ENCODE measurements around the gene HAUS5.
A peak's percentile ranks its signal among the peaks of the same experiment; 100 is the strongest.
"Not testable (repeated sequence)": the region's sequence is repeated elsewhere in the genome, so short reads cannot be mapped to it uniquely, and the experiment has no call there.

Gene HAUS5

DNA sequence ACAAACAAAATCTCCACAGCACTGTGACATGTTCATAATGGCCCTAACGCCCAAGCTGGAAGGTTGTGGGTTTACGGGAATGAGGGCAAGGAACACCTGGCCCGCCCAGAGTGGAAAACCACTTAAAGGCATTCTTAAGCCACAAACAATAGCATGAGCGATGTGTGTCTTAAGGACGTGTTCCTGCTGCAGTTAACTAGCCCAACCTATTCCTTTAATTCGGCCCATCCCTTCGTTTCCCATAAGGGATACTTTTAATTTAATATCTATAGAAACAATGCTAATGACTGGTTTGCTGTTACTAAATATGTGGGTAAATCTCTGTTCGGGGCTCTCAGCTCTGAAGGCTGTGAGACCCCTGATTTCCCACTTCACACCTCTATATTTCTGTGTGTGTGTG is 5.4 kb upstream of the HAUS5 start:
- not testable (repeated sequence) for DNase-seq (ENCODE audit: low read depth in 1 of 2, low spot score in 1 of 2)

DNA sequence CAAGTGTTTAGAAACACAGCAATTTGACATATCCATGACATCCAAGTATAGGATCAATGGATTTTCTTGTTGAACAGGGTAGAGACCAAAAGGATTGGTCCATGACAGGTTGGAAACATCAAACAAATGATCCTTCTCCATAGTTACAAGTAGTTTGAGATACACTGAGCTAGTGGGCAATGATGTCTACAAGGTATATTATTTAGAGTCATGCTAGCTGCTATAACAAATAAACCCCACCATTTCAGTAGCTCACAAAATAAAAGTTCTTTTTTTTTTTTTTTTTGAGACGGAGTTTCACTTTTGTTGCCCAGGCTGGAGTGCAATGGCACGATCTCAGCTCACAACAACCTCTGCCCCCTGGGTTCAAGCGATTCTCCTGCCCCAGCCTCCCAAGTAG is 4.9 kb upstream of the HAUS5 start:
- no peak for DNase-seq (ENCODE audit: low read depth in 1 of 2, low spot score in 1 of 2)

DNA sequence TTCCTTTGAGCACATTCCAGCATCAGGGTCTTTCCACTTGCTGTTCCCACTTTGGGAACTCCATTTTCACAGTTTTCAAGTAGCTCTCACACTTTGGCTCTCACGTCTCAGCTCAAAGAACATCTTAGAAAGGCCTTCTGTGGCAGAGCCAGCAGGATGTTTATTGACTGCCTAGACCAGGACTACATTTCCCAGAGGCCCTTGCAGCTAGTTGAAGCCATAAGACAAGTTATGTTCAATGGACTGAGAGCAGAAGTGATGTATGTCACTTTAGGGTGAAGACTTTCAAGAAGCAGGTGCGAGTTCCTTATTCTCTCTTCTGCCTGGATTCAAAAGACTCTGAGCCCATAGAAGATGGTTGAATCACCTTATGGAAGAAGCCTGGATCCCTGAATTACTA is 4.3 kb upstream of the HAUS5 start:
- no peak for DNase-seq (ENCODE audit: low read depth in 1 of 2, low spot score in 1 of 2)

DNA sequence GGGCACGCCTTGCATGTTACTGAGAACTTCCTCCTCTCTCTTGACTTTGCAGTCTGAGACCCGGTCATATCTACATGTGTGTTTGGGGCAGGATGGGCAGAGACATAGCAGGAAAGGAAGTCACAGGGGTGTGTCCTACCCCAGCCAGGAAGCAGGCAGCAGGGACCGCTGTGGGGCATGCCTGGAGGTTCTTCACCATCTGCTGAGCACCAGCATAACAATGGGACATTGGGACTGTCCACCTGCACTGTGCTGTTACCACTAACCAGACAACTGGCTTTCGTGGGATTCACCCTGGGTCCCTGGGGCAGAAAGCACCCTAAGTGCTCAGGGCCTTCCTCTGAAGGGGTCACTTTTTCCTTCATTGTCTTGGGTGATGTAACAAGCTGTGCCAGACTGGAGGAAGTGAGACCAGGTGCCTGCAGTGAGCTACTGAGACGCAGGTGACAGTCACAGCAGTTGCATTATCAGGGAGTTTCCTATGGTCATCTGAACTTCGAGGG is 2.6 kb upstream of the HAUS5 start:
- no peak for DNase-seq (ENCODE audit: low read depth in 1 of 2, low spot score in 1 of 2)

DNA sequence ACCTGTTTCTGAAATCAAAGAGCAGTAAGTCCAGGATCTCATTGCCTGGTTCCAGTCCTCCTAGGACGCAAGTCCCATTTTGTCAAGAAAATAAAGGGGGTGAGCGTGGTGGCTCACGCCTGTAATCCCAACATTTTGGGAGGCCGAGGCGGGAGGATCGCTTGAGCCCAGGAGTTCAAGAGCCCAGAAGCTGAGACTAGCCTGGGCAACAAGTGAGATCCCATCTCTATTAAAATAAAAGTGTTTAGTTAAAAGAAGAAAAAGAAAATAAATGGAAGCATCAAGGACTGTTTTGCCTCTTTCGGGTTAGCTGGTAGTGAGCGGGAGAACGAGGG is 344 bp upstream of the HAUS5 start:
- no peak for DNase-seq (ENCODE audit: low read depth in 1 of 2, low spot score in 1 of 2)

DNA sequence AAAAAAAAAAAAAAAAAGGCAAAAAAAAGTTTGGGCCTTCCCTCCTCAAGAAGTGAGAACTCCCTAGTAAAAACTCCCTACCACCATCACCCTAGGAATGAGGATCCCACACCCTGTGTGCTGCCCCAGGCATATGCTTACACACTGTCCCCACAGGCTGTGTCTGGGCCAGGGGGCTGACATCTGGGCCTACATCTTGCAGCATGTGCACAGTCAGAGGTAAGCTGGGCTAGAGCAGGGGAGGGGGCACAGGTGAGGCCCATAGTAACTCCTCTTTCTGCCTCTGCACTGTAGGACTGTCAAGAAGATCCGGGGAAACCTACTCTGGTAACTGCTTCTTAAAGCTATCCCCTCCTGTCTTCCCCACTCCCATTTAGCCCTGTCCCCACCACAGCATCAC is 1.0 kb downstream of the HAUS5 start:
- DNase-seq (ENCODE audit: low read depth in 1 of 2, low spot score in 1 of 2): no peak

DNA sequence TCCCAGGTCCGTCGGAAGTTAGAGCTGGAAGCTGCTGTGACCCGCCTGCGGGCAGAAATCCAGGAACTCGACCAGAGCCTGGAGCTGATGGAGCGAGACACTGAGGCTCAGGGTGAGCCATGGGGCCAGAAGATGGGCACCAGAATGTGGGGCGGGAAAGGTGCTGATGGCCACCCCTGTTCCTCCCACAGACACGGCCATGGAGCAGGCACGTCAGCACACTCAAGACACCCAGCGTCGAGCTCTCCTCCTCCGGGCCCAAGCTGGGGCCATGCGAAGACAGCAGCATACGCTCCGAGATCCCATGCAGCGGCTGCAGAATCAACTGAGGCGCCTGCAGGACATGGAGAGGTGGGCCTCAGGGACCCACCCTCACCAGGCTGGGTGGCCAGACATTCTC is 2.5 kb downstream of the HAUS5 start:
- no peak for DNase-seq (ENCODE audit: low read depth in 1 of 2, low spot score in 1 of 2)

DNA sequence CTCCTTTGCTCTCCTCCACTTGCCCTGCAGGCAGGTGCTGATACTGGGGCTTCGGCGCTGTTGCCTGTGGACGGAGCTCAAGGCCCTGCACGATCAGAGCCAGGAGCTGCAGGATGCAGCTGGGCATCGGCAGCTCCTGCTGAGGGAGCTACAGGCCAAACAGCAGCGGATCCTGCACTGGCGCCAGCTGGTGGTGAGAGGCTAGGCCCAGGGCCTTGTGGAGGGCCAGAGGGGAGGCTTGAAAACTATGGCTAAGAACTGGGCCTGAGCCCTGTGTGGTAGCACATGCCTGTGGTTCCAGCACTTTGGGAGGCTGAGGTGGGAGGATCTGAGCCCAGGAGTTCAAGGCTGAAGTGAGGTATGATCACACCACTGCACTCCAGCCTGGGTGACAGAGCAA is 6.3 kb downstream of the HAUS5 start:
- no peak for DNase-seq (ENCODE audit: low read depth in 1 of 2, low spot score in 1 of 2)

DNA sequence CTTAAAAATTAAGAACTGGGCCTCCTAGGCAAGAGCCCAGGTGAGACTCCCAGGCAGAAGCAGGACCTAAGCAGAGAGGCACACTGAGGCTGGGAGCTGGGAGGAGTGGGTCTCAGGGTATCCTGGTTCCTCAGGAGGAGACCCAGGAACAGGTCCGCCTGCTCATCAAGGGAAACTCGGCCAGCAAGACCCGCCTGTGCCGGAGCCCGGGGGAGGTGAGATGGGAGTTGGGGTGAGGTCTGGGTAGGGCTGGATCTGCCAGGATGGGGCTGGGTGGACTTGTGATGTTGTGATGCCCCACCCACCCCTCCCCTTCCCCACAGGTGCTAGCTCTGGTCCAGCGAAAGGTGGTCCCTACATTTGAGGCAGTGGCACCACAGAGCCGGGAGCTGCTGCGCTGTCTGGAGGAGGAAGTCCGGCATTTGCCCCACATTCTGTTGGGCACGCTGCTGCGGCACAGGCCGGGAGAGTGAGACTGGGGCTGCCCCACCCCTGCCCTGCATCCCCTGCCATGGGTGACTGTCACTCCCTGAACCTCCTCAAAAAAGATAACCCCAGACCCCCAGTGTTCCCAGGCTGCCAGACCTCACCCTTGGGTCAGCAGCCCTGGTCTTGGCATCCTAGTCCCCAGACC is 6.9 kb downstream of the HAUS5 start:
- no peak for DNase-seq (ENCODE audit: low read depth in 1 of 2, low spot score in 1 of 2)

DNA sequence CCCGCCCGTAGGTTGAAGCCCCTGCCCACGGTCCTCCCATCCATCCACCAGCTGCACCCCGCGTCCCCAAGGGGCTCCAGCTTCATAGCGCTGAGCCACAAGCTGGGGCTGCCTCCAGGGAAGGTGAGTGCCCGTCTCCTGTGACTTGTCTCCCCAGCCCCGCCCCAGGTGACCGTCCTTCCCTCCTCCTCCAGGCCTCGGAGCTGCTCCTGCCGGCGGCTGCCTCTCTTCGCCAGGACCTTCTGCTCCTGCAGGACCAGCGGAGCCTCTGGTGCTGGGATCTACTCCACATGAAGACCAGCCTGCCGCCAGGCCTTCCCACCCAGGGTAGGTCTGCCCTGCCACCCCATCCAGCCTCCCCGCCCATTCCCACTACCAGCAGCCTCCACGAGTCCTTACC is 7.5 kb downstream of the HAUS5 start:
- no peak for DNase-seq (ENCODE audit: low read depth in 1 of 2, low spot score in 1 of 2)

DNA sequence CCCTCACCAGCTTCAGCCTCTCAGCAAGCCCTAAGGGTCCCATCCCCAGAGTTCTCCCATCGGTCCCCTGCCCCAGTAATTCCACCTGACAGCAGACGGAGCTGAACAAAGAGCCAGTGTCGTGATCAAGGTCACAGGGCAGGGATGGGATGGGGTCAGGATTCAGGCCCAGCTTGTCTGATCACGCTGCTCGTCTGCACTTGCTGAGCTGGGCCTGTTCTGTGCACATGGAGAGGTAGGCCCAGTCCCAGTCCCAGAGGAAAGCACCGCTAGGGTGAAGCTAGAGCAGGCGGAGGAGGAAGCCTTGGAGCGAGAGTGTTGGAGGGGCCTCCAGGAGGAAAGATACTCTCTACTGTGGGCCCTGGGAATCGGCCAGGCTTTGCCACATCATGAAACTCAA is 9.2 kb downstream of the HAUS5 start:
- DNase-seq (ENCODE audit: low read depth in 1 of 2, low spot score in 1 of 2): no peak

DNA sequence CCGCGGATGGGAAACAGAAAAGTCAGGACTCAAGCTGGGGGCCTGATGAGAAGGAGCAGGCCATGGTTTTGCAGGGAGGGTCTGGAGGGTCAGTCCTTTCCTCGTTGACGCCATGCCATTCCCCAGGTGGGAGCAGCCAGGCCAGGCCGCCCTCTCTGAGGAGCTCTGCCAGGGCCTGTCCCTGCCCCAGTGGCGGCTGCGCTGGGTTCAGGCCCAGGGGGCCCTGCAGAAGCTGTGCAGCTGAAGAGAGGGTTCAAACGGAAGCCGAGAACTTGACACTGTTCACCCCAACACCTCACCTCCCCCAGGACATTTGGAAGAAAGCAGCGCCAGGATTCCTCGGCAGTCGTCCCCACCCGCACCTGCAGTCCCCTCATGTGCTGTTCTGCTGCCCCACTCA is 10.2 kb downstream of the HAUS5 start:
- no peak for DNase-seq (ENCODE audit: low read depth in 1 of 2, low spot score in 1 of 2)

DNA sequence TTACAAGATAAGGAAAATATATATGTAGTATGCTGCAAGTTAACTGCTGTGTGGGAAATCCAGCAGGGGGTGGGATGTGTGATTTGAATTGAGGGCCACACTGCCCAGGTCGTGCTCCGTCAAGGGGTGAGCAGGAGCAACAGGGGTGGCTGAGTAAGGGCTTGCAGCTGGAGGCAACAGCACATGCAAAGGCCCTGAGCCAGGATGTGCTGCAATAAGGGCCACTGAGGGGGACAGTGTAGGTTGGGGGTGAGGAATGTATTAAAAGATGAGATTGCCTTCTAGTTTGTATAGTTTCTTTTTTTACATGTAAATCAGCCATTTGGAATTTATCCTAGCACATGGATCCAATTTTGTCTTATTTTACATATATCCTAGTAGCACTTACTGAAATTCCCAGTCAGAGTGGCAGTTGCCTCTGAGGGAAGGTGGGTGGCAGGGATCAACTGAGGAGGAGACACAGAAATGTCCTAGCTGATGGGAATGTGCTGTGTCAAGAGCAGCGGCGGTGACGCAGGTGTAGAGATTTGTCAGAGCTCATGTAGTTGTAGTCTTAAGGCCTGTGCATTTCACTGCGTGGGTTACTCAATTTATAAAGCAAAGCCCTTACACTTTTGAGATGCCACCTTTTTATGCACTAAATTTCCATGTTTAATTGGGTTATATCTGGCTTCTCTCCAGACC is 10.9 kb downstream of the HAUS5 start:
- DNase-seq (ENCODE audit: low read depth in 1 of 2, low spot score in 1 of 2): no peak

DNA sequence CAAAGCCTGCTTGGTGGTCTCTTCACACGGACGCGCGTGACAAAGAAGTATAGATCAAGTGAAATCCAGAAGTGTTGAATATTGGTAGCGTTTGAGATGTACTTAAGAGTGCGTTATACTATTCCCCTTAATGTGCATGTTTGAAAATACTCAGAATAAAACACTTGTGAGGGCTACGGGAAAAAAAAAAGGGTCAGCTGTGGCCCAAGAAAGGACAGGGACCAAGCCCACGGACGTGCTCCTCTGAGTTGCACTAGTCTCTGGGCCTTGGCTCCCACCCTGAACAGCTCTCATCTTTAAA is 15.7 kb downstream of the HAUS5 start:
- DNase-seq (ENCODE audit: low read depth in 1 of 2, low spot score in 1 of 2): no peak

DNA sequence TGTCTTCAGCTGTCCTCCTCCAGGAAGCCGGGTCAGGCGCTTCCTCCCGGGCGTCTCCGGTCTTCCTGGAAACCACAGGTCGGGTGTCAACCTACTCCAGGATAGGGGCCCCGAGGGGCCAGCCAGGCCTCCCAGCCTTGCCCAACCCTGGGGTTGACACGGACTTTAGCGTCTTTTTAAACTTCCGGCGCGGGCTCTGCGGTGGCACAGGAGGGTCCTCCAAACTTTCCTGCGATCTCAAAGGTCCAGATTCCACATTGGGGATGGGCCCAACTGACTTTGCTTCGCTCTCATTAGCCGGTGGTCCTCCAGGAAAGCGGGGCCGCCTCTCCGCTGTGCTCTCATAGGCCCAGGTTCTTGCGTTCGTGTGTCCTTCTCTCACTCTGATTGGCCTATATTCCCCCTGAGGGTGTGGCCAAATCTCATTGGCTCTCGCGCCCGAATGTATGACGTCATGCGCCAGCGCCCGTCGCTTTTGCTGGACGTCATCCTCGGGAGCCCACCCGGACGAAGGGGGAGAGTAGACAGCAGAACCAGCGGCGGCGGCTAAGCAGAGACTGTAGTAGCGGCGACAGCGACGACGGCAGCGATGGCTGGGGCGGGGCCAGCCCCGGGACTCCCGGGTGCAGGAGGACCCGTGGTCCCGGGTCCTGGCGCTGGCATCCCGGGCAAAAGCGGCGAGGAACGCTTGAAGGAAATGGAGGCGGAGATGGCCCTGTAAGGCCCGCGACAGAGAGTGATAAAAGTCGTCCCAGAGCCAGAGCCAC is 16.2 kb downstream of the HAUS5 start, which contains the start of gene RBM42:
RBM42 (plus strand) TSS at position 472 of the 767 bp plus-strand sequence; CDS start at position 590, 118 bp downstream.
- DNase-seq (ENCODE audit: low read depth in 1 of 2, low spot score in 1 of 2): peak; percentile 96 to 97

DNA sequence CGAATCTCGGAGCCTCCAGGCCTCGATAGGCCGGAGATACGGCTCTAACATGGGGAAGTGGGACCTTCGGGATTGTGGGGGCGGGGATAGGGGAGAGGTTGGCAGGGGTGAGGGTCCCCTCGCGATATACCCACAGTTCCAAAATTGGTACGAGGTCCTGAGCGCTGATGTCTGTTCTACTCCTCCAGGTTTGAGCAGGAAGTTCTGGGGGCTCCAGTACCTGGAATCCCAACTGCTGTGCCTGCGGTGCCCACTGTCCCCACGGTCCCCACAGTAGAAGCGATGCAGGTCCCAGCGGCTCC is 16.7 kb downstream of the HAUS5 start:
- DNase-seq (ENCODE audit: low read depth in 1 of 2, low spot score in 1 of 2): no peak

DNA sequence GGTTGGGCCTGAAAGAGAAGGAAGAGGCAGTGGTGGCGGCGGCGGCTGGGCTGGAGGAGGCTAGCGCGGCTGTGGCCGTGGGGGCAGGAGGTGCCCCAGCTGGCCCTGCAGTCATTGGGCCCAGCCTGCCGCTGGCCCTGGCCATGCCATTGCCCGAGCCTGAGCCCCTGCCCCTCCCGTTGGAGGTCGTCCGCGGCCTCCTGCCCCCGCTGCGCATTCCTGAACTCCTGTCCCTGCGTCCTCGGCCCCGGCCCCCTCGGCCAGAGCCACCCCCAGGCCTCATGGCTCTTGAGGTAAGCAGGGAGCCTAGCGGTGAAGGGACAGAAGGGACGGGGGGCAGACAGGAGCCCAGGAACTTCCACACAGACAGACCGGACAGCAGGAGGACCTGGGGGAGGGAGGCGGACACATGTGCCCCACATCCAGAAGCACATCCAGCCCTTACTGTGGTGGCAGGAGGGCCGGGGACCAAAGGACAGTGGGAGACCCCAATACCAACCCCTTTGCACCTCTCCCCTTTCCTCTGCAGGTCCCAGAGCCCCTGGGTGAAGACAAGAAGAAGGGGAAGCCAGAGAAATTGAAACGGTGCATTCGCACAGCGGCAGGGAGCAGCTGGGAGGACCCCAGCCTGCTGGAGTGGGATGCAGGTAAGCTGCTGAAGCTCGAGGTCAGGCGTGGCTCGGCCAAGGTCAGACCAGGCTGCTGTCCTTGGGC is 21.3 kb downstream of the HAUS5 start:
- DNase-seq (ENCODE audit: low read depth in 1 of 2, low spot score in 1 of 2): no peak

DNA sequence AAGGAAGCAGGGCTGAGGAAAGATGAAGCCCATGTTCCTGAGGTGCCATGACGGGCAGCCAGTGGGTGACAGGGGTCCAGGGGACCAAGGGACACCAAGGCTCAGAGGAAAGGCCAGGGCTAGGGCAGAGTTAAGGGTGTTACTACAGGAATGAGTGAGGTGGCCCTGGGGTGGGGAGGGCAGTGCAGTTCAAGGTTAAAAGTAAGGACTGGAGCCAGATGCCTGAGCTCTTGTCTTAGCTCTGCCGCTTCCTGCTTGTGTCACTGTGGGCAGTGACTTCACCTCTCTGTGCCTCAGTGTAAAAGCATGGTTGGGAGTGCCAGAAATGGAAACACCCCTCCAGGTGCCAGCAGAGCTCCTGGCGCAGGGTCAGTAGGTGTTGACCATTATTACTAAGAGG is 24.1 kb downstream of the HAUS5 start:
- no peak for DNase-seq (ENCODE audit: low read depth in 1 of 2, low spot score in 1 of 2)

DNA sequence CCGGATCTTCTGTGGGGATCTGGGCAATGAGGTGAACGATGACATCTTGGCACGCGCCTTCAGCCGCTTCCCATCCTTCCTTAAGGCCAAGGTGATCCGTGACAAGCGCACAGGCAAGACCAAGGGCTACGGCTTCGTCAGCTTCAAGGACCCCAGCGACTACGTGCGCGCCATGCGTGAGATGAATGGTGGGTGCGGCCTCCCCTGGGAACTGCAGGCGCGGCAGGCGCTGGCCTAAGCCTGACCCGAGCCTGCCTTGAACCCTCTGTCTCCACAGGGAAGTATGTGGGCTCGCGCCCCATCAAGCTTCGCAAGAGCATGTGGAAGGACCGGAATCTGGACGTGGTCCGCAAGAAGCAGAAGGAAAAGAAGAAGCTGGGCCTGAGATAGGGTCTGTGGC is 24.6 kb downstream of the HAUS5 start:
- DNase-seq (ENCODE audit: low read depth in 1 of 2, low spot score in 1 of 2): no peak

DNA sequence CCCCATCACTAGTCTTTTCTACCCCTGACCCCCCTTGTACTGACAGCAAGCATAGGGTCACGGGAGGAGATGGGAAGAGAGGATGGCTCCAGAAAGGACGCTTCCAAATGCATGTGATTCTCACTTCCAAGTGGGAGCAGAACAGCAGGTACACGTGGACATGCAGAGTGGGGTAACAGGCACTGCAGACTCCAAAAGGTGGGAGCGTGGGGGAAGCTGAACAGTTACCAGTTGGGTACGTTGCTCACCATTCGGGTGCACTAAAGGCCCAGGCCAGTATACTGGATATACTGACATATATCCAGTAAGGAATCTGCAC is 26.7 kb downstream of the HAUS5 start:
- DNase-seq (ENCODE audit: low read depth in 1 of 2, low spot score in 1 of 2): no peak

DNA sequence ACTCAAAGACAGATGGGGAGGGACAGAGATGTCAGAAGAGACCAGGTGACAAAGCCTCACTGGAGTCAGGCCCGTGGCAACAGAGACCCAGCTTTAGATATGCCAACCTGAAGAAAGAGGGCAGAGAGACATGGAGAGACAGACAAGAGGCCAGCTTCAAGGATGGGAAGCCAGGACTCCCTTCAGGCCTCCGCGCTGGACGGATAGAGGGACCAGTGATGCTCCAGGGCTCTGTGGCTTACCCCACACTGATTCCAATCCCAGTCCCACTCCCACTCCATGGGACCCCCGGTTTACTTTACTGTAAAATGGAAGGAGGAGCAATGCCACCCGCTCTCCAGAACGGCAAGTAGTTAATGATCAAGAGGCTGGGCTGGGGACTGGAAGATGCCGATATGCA is 27.3 kb downstream of the HAUS5 start:
- no peak for DNase-seq (ENCODE audit: low read depth in 1 of 2, low spot score in 1 of 2)

DNA sequence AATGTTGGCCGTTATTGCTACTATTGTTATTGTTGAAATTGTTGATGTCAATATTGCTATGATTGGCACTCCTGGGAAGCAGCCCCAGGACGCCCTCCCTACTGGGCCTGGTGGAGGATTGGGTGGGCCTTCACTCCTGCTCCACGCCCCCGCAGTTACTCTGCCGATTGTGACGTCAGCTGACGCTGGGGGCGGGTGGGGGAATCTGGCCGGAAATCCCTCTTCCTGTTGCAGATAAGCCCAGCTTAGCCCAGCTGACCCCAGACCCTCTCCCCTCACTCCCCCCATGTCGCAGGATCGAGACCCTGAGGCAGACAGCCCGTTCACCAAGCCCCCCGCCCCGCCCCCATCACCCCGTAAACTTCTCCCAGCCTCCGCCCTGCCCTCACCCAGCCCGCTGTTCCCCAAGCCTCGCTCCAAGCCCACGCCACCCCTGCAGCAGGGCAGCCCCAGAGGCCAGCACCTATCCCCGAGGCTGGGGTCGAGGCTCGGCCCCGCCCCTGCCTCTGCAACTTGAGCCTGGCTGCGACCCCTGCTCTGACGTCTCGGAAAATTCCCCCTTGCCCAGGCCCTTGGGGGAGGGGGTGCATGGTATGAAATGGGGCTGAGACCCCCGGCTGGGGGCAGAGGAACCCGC is 29.1 kb downstream of the HAUS5 start, which contains the start of gene ETV2:
ETV2 (plus strand) TSS at position 231 of the 637 bp plus-strand sequence. CDS start 716 bp downstream, outside the sequence.
- DNase-seq (ENCODE audit: low read depth in 1 of 2, low spot score in 1 of 2): no peak
